Amygdala (tissue), 56 donors: ENCODE measurements around the gene CCL24.
"Not testable (repeated sequence)": the region's sequence is repeated elsewhere in the genome, so short reads cannot be mapped to it uniquely, and the experiment has no call there.

Experiments
- DNase-seq, 56 donors: peaks; one replicate each; lab custom pipeline; 2025; lab: John Stamatoyannopoulos, UW

CCL24 gene

DNA sequence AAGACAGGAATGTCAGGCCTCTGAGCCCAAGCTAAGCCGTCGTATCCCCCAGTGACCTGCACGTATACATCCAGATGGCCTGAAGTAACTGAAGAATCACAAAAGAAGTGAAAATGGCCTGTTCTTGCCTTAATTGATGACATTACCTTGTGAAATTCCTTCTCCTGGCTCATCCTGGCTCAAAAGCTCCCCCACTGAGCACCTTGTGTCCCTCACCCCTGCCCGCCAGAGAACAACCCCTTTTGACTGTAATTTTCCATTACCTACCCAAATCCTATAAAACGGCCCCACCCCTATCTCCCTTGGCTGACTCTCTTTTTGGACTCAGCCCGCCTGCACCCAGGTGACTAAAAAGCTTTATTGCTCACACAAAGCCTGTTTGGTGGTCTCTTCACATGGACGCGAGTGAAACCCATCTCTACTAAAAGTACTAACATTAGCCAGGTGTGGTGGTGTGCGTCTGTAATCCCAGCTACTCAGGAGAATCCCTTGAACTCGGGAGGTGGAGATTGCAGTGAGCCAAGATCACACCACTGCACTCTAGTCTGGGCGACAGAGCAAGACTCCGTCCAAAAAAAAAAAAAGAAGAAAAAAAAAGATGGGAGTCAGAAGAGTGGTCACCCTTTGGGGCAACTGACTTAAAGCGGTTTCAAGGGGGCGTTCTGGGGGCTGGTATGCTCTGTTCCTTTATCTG lies 25.3 kb downstream of the CCL24 start:
- DNase-seq, result not testable (repeated sequence)

DNA sequence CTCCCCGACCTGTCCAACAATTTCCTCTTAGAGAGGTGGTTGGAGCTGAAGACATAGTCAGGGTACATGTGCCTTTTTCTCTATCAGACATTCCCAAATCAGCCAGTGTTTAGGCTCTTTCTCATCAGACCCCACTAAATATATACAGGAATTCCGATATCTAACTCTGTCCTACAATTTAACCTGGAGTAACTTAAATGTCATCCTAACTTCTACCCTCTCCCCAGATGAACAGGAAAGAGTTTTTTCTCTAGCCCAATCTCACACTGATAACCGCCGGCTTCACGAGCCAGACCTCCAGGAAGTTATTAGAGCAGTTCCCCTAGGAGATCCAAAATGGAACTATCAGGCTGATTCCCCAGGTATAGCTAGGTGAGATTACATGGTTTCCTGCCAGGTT lies 30.5 kb downstream of the CCL24 start:
- DNase-seq, result not testable (repeated sequence)

DNA sequence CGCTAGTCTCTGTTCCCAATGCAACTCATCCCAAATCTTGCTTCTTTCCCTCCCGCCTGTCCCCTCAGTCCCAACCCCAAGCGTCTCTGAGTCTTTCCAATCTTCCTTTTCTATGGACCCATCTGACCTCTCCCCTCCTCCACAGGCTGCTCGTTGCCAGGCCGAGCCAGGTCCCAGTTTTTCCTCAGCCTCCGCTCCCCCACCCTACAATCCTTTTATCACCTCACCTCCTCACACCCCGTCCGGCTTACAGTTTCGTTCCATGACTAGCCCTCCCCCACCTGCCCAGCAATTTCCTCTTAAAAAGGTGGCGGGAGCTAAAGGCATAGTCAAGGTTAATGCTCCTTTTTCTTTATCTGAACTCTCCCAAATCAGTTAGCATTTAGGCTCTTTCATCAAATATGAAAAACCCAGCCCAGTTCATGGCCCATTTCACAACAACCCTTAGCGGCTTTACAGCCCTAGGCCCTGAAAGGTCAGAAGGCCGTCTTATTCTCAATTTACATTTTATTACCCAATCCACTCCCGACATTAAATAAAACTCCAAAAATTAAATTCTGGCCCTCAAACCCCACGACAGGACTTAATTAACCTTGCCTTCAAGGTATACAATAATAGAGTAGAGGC lies 32.8 kb downstream of the CCL24 start:
- DNase-seq, result not testable (repeated sequence)

DNA sequence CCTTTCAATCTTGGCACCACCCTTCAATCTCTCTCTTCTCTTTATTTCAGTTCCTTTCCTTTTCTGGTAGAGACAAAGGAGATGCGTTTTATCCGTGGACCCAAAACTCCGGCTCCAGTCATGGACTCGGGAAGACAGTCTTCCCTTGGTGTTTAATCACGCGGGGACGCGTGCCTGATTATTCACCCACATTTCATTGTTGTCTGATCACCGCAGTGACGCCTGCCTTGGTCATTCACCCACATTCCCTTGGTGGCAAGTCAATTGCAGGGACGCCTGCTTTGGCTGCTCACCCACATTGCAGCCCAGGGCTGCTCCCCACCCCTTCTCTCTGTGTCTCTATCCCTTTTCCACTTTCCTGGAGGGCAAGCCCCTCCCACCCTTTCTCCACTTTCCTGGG lies 34.1 kb downstream of the CCL24 start:
- DNase-seq, result not testable (repeated sequence)

DNA sequence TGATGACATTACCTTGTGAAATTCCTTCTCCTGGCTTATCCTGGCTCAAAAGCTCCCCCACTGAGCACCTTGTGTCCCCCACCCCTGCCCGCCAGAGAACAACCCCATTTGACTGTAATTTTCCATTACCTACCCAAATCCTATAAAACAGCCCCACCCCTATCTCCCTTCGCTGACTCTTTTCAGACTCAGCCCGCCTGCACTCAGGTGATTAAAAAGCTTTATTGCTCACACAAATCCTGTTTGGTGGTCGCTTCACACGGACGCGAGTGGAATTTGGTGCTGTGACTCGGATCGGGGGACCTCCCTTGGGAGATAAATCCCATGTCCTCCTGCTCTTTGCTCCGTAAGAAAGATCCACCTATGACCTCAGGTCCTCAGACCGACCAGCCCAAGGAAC lies 34.6 kb downstream of the CCL24 start:
- not testable (repeated sequence) for DNase-seq

DNA sequence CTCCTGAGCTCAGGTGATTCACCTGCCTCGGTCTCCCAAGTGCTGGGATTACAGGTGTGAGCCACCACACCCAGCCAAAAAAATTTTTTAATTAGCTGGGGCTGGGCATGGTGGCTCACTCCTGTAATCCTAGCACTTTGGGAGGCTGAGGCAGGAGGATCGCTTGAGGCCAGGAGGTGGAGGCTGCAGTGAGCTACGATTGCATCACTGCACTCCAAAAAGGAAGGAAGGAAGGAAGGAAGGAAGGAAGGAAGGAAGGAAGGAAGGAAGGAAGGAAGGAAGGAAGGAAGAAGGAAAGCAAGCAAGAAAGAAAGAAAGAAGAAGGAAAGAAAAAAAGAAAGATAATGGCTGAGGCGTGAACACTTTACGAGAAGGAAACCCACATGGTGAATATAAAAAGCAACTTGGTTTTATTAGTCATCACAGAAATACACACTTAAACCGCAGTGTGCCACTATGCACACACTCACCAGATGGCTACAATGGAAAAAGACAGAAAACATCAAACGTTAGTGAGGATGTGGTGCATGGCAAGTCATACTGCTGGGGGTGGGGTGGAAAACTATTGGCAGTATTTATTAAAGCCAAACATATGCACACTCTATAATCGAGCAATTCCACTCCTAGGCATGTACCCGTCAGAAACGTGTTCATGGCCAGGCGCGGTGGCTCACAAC lies 37.2 kb downstream of the CCL24 start:
- DNase-seq, result peak in 6 of 56 donors; percentile 0 to 35 (median 4)

DNA sequence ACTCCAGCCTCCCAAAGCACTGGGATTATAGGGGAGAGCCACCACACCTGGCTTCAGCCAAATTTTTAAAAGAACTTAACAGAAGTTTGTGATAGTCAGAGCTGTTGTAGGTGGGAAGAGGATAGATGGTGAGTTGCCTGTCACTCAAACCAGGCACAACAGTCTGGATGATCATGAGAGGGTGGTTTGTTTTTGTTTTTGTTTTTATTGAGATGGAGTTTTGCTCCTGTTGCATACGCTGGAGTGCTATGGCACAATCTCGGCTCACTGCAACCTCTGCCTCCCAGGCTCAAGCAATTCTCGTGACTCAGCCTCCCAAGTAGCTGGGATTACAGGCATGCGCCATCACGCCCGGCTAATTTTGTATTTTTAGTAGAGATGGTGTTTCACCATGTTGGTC lies 39.6 kb downstream of the CCL24 start:
- not testable (repeated sequence) for DNase-seq

DNA sequence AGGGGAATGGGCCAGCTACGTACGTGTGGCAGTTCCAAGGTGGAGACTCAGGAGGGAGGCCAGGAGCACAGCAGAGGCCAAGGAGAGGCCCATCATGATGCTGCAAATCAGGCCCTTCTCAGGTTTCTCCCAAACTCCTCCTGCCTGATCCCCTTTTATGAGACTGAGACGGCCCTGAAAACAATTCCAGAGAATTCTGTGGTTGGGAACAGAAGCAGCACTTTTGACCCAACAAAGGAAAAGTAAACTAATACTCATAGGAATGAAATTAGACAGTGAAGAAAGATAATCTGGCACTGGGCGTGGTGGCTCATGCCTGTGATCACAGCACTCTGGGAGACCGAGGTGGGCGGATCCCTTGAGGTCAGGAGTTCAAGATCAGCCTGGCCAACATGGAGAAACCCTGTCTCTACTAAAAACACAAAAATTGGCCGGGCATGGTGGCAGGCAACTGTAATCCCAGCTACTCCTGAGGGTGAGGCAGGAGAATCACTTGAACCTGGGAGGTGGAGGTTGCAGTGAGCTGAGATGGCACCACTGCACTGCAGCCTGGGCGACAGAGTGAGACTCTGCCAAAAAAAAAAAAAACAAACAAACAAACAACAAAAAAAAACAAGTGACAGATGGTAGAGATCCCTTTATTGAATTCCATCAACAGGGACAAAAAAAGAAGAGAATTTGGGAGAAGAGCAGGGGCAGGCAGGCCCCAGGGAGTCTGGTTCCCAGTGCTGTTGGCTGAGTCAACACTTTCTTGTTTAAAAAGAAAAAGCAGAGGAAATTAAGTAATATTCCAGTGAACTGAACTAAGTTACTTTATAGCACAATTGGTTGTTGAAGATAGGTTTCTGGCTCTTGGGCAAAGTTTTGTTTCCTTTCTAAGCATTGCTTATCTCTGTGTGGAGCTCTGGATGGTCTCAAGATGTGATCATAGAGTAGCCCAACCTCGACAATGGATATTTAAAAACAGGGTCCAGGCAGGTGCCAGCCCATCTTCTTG lies 41.2 kb downstream of the CCL24 start, which contains the start of gene CCL26:
Gene CCL26 (minus strand): TSS at position 131 of the 997 bp plus-strand sequence. CDS start 35 bp downstream, at position 96.
- no peak for DNase-seq

DNA sequence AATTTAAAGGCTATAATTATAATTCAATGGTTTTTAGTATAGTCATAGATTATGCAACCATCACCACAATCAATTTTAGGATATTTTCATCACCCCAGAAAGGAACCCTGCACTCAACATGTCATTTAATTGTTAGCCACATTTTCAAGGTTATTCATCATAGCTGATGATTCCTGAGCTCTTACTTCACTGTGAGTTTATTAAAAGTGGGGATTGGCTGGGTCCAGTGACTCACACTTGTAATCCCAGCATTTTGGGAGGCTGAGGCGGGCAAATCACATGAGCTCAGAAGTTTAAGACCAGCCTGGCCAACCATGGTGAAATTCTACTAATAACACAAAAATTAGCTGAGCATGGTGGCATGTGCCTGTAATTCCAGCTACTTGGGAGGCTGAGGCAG lies 42.4 kb downstream of the CCL24 start:
- DNase-seq, result no peak

DNA sequence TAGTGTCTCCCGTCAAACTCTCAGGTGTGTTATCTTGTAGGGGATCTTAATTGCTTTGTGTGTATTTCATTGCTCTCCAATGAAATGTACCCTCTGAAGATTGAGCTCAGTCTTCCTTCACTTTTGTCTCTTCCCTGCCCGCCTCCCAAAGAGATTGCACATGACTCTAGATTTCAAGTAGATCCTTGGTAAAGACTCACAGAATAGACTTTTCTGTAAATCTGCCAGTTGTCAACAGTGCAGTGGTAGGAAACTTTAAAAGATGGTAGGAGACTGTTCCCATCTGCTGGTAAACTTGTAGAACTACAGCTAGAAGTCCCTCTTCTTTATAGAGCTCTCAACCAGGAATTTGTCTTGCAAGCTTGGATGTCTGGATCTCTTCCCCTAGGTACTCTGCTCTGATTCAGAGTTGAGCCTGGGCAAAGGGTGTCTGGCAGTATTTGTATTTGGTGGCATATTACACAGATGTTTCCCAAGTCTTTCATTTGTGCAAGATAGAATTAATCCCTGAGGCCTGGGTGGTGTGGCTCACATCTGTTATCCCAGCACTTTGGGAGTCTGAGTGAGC lies 51.2 kb downstream of the CCL24 start:
- DNase-seq, result peak in 3 of 56 donors; percentile 9 to 48 (median 18)

DNA sequence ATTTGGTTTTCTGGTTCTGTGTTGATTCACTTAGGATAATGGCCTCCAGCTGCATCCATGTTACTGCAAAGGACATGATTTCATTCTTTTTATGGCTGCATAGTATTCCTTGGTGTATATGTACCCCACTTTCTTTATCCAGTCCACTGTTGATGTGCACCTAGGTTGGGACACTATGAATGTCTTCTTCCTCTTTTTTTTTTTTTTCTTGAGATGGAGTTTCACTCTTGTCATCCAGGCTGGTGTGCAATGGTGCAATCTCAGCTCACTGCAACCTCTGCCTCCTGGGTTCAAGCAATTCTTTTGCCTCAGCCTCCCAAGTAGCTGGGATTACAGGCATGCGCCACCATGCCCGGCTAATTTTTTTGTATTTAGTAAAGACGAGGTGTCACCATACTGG lies 51.8 kb downstream of the CCL24 start:
- not testable (repeated sequence) for DNase-seq
